Measurements from ENCODE around the gene SIRT6. TPM values are rescaled to one million over a fixed set of nuclear protein-coding genes. Genes with fewer than 3 reads are reported as not detected.
A peak's percentile ranks its signal among the peaks of the same experiment; 100 is the strongest.
"Not testable (repeated sequence)": the region's sequence is repeated elsewhere in the genome, so short reads cannot be mapped to it uniquely, and the experiment has no call there.

The SIRT6 gene
- polyA plus RNA-seq = 42.7 and 42.8 TPM in 2 replicates
- polyA minus RNA-seq = 25.6 and 32.9 TPM in 2 replicates

DNA sequence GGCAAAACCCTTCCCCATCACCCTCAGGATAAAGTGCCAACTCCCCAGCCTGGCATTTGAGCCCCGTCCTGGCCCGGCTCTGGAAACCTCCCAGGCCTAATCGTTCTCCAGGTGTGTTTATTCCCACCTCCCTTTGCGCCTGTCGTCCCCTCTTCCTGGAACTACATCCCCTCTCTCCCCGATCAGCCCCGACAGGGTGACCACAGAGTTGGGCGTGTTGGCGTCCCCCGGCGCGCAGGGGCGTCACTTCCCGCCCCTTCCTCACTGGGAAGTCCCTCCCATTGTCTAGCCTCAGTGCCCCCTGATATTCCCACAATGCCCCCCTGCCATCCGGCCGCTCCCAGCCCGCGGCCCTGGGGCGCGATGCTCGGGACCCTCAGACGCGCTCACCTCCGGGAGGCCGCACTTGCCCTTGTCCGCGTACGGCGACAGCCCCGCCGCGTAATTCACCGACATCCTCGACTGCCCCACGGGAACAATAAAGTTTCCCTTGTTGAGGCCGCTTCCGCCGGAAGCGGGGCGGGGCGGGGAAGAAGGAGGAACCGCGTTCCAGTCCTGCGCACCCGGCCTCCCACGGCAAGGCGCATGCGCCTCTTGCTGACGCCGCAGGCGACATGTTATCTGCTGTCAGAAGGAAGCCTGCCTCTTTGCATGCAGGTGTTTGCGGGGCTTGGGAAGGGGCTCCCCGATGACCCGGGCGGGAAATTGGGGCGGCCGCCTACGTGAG lies at the start of gene SIRT6, which contains the start of gene ANKRD24:
SIRT6 (minus strand) TSS at position 480 of the 727 bp plus-strand sequence; CDS start at position 456, 24 bp downstream.
ANKRD24 (plus strand) TSS at position 606 of the 727 bp plus-strand sequence. CDS start 3,737 bp downstream, outside the sequence.
- H3K79me2 ChIP-seq (replicated peaks; ENCODE audit: insufficient read depth, low read length) = peaks cover 12% of the 10 kb centered on the region
- H3K9ac ChIP-seq (ENCODE audit: low read length) = peak within 1 kb of the TSS; percentile 91
- no peaks in the 10 kb centered on the region for H3F3A ChIP-seq (ENCODE audit: insufficient read depth, low read length, poor library complexity, severe bottlenecking)
- H4K20me1 ChIP-seq (ENCODE audit: insufficient read depth) = no peaks in the 10 kb centered on the region
- no peaks in the 10 kb centered on the region for H3K9me3 ChIP-seq (ENCODE audit: low read length)
- no peaks in the 10 kb centered on the region for H3K9me2 ChIP-seq (ENCODE audit: insufficient read depth, low read length)
- H2AFZ ChIP-seq (ENCODE audit: low read depth, low read length) = peak within 1 kb of the TSS; percentile 95
- peak within 1 kb of the TSS; percentile 81 for H3K4me2 ChIP-seq (ENCODE audit: low read length)
- H3K4me3 ChIP-seq (ENCODE audit: low read length) = peak within 1 kb of the TSS; percentile 97
- H3K36me3 ChIP-seq (ENCODE audit: insufficient read depth, low read length) = no peaks in the 10 kb centered on the region
- H3K27me3 ChIP-seq (ENCODE audit: insufficient read depth, low read depth, low read length) = no peaks in the 10 kb centered on the region
- H3K27ac ChIP-seq (ENCODE audit: low read length) = peak within 1 kb of the TSS; percentile 88
- TF ChIP-seq MXI1 (conservative IDR thresholded peaks at IDR 0.05; ENCODE audit: poor library complexity, severe bottlenecking) (peak; percentile 75), REST (IDR thresholded peaks at IDR 0.05; ENCODE audit: borderline replicate concordance) (peak; percentile 76), POLR2AphosphoS5 (IDR thresholded peaks at IDR 0.05) (peak; percentile 96), CTCF (IDR thresholded peaks at IDR 0.05; ENCODE audit: poor library complexity, severe bottlenecking) (peak; percentile 19), EP300 (conservative IDR thresholded peaks at IDR 0.05; ENCODE audit: poor library complexity, severe bottlenecking) (peak; percentile 80), SMC3 (conservative IDR thresholded peaks at IDR 0.05; ENCODE audit: poor library complexity) (peak; percentile 25), RAD21 (conservative IDR thresholded peaks at IDR 0.05) (peak; percentile 11), EZH2 (IDR thresholded peaks at IDR 0.05; ENCODE audit: borderline replicate concordance, insufficient read depth, low read length, poor library complexity, severe bottlenecking) (no peak), TAF1 (IDR thresholded peaks at IDR 0.05; ENCODE audit: low read depth) (peak; percentile 79)

DNA sequence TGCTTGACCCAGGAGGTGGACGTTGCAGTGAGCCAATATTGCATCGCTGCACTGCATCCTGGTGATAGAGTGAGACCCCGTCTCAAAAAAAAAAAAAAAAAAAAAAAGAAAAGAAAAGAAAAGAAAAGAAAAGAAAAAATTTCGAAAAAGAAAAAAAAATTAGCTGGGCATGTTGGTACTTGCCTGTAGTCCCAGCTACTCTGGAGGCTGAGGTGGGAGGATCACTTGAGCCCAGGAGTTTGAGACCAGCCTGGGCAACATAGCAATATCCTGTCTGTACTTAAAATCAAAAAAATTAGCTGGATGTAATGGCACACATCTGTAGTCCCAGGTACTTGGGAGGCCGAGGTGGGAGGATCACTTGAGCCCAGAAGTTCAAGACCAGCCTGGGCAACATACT lies 49.8 kb upstream of the SIRT6 start:
- H3K27ac ChIP-seq (ENCODE audit: low read length); H3K27me3 ChIP-seq (ENCODE audit: insufficient read depth, low read depth, low read length); H3K4me2 ChIP-seq (ENCODE audit: low read length); H3K79me2 ChIP-seq (replicated peaks; ENCODE audit: insufficient read depth, low read length); H3F3A ChIP-seq (ENCODE audit: insufficient read depth, low read length, poor library complexity, severe bottlenecking); H4K20me1 ChIP-seq (ENCODE audit: insufficient read depth); H3K4me3 ChIP-seq (ENCODE audit: low read length); H2AFZ ChIP-seq (ENCODE audit: low read depth, low read length); H3K36me3 ChIP-seq (ENCODE audit: insufficient read depth, low read length); H3K9ac ChIP-seq (ENCODE audit: low read length); H3K9me3 ChIP-seq (ENCODE audit: low read length); H3K9me2 ChIP-seq (ENCODE audit: insufficient read depth, low read length): not testable (repeated sequence)

DNA sequence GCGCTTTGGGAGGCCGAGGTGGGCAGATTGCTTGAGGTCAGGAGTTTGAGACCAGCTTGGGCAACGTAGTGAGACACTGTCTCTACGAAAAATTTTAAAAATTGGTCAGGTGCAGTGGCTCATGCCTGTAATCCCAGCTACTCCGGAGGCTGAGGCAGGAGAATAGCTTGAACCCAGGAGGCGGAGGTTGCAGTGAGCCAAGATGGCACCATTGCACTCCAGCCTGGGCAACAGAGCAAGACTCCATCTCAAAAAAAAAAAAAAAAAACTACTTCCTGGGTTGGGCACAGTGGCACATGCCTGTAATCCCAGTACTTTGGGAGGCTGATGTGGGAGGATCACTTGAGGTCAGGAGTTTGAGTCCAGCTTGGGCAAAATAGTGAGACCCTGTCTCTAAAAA lies 49.2 kb upstream of the SIRT6 start:
- H3K36me3 ChIP-seq (ENCODE audit: insufficient read depth, low read length); H3K4me3 ChIP-seq (ENCODE audit: low read length); H3K9me2 ChIP-seq (ENCODE audit: insufficient read depth, low read length); H3K27me3 ChIP-seq (ENCODE audit: insufficient read depth, low read depth, low read length); H4K20me1 ChIP-seq (ENCODE audit: insufficient read depth); H3K9me3 ChIP-seq (ENCODE audit: low read length); H2AFZ ChIP-seq (ENCODE audit: low read depth, low read length); H3K79me2 ChIP-seq (replicated peaks; ENCODE audit: insufficient read depth, low read length); H3K4me2 ChIP-seq (ENCODE audit: low read length); H3K27ac ChIP-seq (ENCODE audit: low read length); H3F3A ChIP-seq (ENCODE audit: insufficient read depth, low read length, poor library complexity, severe bottlenecking); H3K9ac ChIP-seq (ENCODE audit: low read length): not testable (repeated sequence)

- H4K20me1 ChIP-seq (ENCODE audit: insufficient read depth); H3K9me2 ChIP-seq (ENCODE audit: insufficient read depth, low read length); H3K9me3 ChIP-seq (ENCODE audit: low read length); H3F3A ChIP-seq (ENCODE audit: insufficient read depth, low read length, poor library complexity, severe bottlenecking); H3K4me3 ChIP-seq (ENCODE audit: low read length); H3K79me2 ChIP-seq (replicated peaks; ENCODE audit: insufficient read depth, low read length); H2AFZ ChIP-seq (ENCODE audit: low read depth, low read length); H3K9ac ChIP-seq (ENCODE audit: low read length); H3K4me2 ChIP-seq (ENCODE audit: low read length); H3K27ac ChIP-seq (ENCODE audit: low read length); H3K27me3 ChIP-seq (ENCODE audit: insufficient read depth, low read depth, low read length); H3K36me3 ChIP-seq (ENCODE audit: insufficient read depth, low read length): not testable (repeated sequence)
Observed at GRCh38 chr19:4230237-4230636, 47.9 kb upstream of the SIRT6 start.
